ENCODE measurements around the gene CPZ. TPM values are rescaled to one million over a fixed set of nuclear protein-coding genes. Genes with fewer than 3 reads are reported as not detected.
"Not testable (repeated sequence)": the region's sequence is repeated elsewhere in the genome, so short reads cannot be mapped to it uniquely, and the experiment has no call there.

Gene CPZ
- total RNA-seq, 1 experiment from 2014 or later = 9.1 TPM

DNA sequence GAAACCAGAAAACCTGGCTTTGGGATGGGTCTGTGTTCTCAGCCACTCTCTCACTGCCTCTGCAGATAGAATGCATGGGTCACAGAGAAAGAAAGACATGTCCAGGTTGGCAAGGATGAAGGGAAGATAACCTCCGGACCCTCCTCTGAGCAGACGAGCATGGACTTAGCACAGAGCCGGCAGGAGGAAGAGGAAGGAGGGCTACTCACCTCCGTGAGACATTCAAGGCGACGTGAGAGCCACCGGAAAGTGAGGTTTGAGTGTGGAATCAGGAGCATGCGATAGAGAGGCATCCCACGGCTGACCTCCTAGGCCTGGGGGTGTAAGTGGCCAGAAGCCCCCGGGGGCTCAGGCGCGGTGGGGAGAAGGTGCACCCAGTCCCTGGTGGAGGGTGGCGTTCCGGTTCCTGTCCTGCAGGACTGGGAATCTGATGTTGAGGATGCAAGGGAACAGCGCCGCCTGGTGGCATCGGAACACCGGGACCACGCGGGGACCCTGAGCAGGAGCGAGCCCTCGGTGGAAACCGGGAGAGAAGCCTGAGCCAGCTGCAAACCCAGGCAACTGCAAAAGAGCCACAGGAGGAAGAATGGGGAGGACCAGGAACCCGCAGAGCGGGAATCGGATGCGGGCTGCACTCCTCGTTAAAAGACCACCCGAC, 43.5 kb downstream of the CPZ start:
- POLR2A ChIA-PET (ENCODE audit: unreplicated experiment); H3K4me2 ChIP-seq; H3K4me3 ChIP-seq; H3K27me3 ChIP-seq (ENCODE audit: insufficient read depth, low read depth); H3K4me1 ChIP-seq (replicated peaks; ENCODE audit: insufficient read depth); intact Hi-C loops (cut with micrococcal nuclease; ENCODE audit: unreplicated experiment); H3F3A ChIP-seq (ENCODE audit: insufficient read depth, low read depth); H3K79me2 ChIP-seq (ENCODE audit: low read depth); CTCF ChIA-PET; BruUV-seq (replicated peaks); H3K9me2 ChIP-seq (ENCODE audit: insufficient read depth); H2AFZ ChIP-seq; H3K36me3 ChIP-seq (ENCODE audit: low read depth); H3K27ac ChIP-seq; H3K9me3 ChIP-seq (ENCODE audit: insufficient read depth, low read depth); DNase-seq; H4K20me1 ChIP-seq (ENCODE audit: insufficient read depth): not testable (repeated sequence)

DNA sequence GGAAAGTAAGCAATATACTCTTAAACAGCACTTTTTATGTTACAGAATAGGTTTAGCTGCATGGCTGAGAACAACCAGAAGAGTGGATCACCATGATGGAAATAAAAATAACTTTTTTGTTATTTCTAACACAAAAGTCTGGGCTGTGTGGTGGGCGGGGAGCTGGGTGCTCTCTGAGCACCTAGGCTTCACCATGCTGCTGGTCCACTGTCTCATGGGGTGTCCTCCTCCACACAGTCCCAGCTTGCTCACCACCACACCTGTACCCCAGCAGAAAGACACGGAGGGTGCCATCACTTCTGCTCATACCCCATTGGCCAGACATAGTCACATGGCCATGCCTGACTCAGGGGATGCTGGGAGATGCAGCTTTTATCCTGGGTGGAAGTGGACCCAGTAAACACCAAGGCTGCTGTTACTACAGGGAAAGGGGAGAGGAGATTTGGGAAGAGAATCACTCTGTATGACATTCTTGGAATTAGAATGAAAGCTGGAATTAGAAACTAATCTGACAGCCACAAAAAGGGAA, 45.0 kb downstream of the CPZ start:
- CTCF ChIA-PET = no interaction called here
- no TSS peak for BruUV-seq (replicated peaks)

DNA sequence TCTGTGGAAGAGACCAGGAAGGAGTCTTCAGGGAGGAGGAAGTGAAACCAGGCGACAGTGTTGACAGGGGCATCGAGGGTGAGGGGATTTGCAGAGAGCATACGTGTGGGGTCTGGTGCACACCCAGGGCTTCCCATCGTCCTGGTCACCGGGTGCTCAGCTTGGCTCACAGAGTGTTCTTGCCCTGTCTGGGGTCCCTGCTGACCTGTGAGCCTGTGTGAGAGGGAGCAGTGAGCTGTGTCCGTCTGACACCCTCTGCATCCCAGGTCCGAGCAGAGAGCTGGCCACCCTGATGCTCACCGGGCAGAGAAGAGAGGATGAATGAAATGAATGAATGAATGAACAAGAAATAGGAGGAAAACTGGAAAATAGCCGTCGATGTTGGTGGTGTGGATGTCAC, 46.5 kb downstream of the CPZ start:
- POLR2A ChIA-PET (ENCODE audit: unreplicated experiment) = no interaction called here

More for the DNA sequence above, 45.0 kb downstream of the CPZ start:
- POLR2A ChIA-PET (ENCODE audit: unreplicated experiment) = interaction anchor here (0.6 kb wide), 1 partner anchor 44 kb away, joined by 3 read pairs; no protein-coding TSS in a partner anchor
- H4K20me1 ChIP-seq (ENCODE audit: insufficient read depth) = no peaks in the 10 kb centered on the region
- no peaks in the 10 kb centered on the region for H3K9me2 ChIP-seq (ENCODE audit: insufficient read depth)
- H3K4me1 ChIP-seq (replicated peaks; ENCODE audit: insufficient read depth) = 0 out of 2 replicates have a peak, but pooled peaks cover 4% of the 10 kb centered on the region
- H3K4me3 ChIP-seq = no peak overlapping the region
- H3F3A ChIP-seq (ENCODE audit: insufficient read depth, low read depth) = no peaks in the 10 kb centered on the region
- H3K27ac ChIP-seq = no peak overlapping the region
- H3K36me3 ChIP-seq (ENCODE audit: low read depth) = no peaks in the 10 kb centered on the region
- intact Hi-C loops (cut with micrococcal nuclease; ENCODE audit: unreplicated experiment) = no loop called here
- TF ChIP-seq, protein P1, sequence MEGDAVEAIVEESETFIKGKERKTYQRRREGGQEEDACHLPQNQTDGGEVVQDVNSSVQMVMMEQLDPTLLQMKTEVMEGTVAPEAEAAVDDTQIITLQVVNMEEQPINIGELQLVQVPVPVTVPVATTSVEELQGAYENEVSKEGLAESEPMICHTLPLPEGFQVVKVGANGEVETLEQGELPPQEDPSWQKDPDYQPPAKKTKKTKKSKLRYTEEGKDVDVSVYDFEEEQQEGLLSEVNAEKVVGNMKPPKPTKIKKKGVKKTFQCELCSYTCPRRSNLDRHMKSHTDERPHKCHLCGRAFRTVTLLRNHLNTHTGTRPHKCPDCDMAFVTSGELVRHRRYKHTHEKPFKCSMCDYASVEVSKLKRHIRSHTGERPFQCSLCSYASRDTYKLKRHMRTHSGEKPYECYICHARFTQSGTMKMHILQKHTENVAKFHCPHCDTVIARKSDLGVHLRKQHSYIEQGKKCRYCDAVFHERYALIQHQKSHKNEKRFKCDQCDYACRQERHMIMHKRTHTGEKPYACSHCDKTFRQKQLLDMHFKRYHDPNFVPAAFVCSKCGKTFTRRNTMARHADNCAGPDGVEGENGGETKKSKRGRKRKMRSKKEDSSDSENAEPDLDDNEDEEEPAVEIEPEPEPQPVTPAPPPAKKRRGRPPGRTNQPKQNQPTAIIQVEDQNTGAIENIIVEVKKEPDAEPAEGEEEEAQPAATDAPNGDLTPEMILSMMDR (conservative IDR thresholded peaks at IDR 0.05) = no peak
- TF ChIP-seq EZH2 (IDR thresholded peaks at IDR 0.05; ENCODE audit: low read depth) = no peak
- no peaks in the 10 kb centered on the region for H3K9me3 ChIP-seq (ENCODE audit: insufficient read depth, low read depth)
- H3K79me2 ChIP-seq (ENCODE audit: low read depth) = no peaks in the 10 kb centered on the region
- no peaks in the 10 kb centered on the region for H3K27me3 ChIP-seq (ENCODE audit: insufficient read depth, low read depth)
- H3K4me2 ChIP-seq = no peak overlapping the region
- no peak overlapping the region for H2AFZ ChIP-seq
- DNase-seq = no peak

More for the DNA sequence above, 46.5 kb downstream of the CPZ start:
- Histone ChIP-seq H3K9me2 (ENCODE audit: insufficient read depth) (no peaks in the 10 kb centered on the region), H3K79me2 (ENCODE audit: low read depth) (no peaks in the 10 kb centered on the region), H3K9me3 (ENCODE audit: insufficient read depth, low read depth) (no peaks in the 10 kb centered on the region), H2AFZ (no peak overlapping the region), H3K27ac (no peak overlapping the region), H3K4me1 (replicated peaks; ENCODE audit: insufficient read depth) (0 out of 2 replicates have a peak, but pooled peaks cover 4% of the 10 kb centered on the region), H3F3A (ENCODE audit: insufficient read depth, low read depth) (no peaks in the 10 kb centered on the region), H3K27me3 (ENCODE audit: insufficient read depth, low read depth) (no peaks in the 10 kb centered on the region), H3K4me3 (no peak overlapping the region), H3K4me2 (no peak overlapping the region), H4K20me1 (ENCODE audit: insufficient read depth) (no peaks in the 10 kb centered on the region), H3K36me3 (ENCODE audit: low read depth) (no peaks in the 10 kb centered on the region)
- CTCF ChIA-PET = no interaction called here
- no peak for DNase-seq
- no peak for TF ChIP-seq EZH2 (IDR thresholded peaks at IDR 0.05; ENCODE audit: low read depth)
- TF ChIP-seq, protein P1 (conservative IDR thresholded peaks at IDR 0.05) = no peak
- no TSS peak for BruUV-seq (replicated peaks)
- intact Hi-C loops (cut with micrococcal nuclease; ENCODE audit: unreplicated experiment) = no loop called here
